Measurements from ENCODE around the gene PKP1. TPM values are rescaled to one million over a fixed set of nuclear protein-coding genes. Genes with fewer than 3 reads are reported as not detected.

The PKP1 gene
- total and polyA plus RNA-seq, 2 experiments from 2014 or later: 0.19 to 0.83 TPM

- no peak for TF ChIP-seq JUNB (IDR thresholded peaks at IDR 0.05; ENCODE audit: unreplicated experiment)
- TF ChIP-seq ZNF331 (CRISPR knock-in tag; IDR thresholded peaks at IDR 0.05; ENCODE audit: low read depth): no peak
- TF ChIP-seq EZH2 (IDR thresholded peaks at IDR 0.05; ENCODE audit: low read depth, unreplicated experiment): no peak
Observed at GRCh38 chr1:201357211-201357610, 73.9 kb downstream of the PKP1 start (continued).

GRCh38 chr1:201357636-201358348 is 74.5 kb downstream of the PKP1 start:
- peaks cover 24% of the 10 kb centered on the region for H3K27me3 Mint-ChIP-seq (ENCODE audit: insufficient read depth, low read depth, poor library complexity)

More at GRCh38 chr1:201357636-201358348, 74.5 kb downstream of the PKP1 start:
- no peak overlapping the region for H2AFZ ChIP-seq
- H3K36me3 Mint-ChIP-seq (ENCODE audit: low read depth): no peaks in the 10 kb centered on the region
- no peak overlapping the region for H3K4me3 Mint-ChIP-seq
- H3K79me2 ChIP-seq (replicated peaks; ENCODE audit: insufficient read depth): no peaks in the 10 kb centered on the region
- H3K4me3 ChIP-seq: no peak overlapping the region
- H3K36me3 ChIP-seq (ENCODE audit: insufficient read depth): no peaks in the 10 kb centered on the region
- no peaks in the 10 kb centered on the region for H3K9me2 ChIP-seq (ENCODE audit: insufficient read depth)
- H3K27me3 ChIP-seq (ENCODE audit: insufficient read depth): no peaks in the 10 kb centered on the region
- H3K4me1 ChIP-seq (ENCODE audit: insufficient read depth): peaks cover 9% of the 10 kb centered on the region
- no peaks in the 10 kb centered on the region for H4K20me1 ChIP-seq (replicated peaks; ENCODE audit: insufficient read depth)
- no peak overlapping the region for H3K27ac ChIP-seq (ENCODE audit: low read depth)
- no peaks in the 10 kb centered on the region for H3K9me3 Mint-ChIP-seq
- H3K27ac Mint-ChIP-seq: no peak overlapping the region
- H3K4me1 Mint-ChIP-seq: peaks cover 27% of the 10 kb centered on the region
- DNase-seq (ENCODE audit: low spot score) (no peak), ATAC-seq (no peak)
- H3F3A ChIP-seq (replicated peaks; ENCODE audit: low read depth): no peaks in the 10 kb centered on the region
- no peak overlapping the region for H3K4me2 ChIP-seq
- TF ChIP-seq, protein P1, sequence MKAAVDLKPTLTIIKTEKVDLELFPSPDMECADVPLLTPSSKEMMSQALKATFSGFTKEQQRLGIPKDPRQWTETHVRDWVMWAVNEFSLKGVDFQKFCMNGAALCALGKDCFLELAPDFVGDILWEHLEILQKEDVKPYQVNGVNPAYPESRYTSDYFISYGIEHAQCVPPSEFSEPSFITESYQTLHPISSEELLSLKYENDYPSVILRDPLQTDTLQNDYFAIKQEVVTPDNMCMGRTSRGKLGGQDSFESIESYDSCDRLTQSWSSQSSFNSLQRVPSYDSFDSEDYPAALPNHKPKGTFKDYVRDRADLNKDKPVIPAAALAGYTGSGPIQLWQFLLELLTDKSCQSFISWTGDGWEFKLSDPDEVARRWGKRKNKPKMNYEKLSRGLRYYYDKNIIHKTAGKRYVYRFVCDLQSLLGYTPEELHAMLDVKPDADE (IDR thresholded peaks at IDR 0.05): no peak
- TF ChIP-seq STAT1 (IDR thresholded peaks at IDR 0.05; ENCODE audit: unreplicated experiment) (no peak), EZH2 (IDR thresholded peaks at IDR 0.05; ENCODE audit: low read depth, unreplicated experiment) (no peak), JUNB (IDR thresholded peaks at IDR 0.05; ENCODE audit: unreplicated experiment) (no peak), ZNF114 (CRISPR knock-in tag; IDR thresholded peaks at IDR 0.05) (no peak), ZNF331 (CRISPR knock-in tag; IDR thresholded peaks at IDR 0.05; ENCODE audit: low read depth) (no peak), NANOG (IDR thresholded peaks at IDR 0.05; ENCODE audit: borderline replicate concordance) (no peak), ZNF462 (CRISPR knock-in tag; IDR thresholded peaks at IDR 0.05) (no peak), POLR2AphosphoS5 (IDR thresholded peaks at IDR 0.05; ENCODE audit: low read depth) (no peak), EZH2phosphoT487 (IDR thresholded peaks at IDR 0.05; ENCODE audit: unreplicated experiment) (no peak), CREB1 (CRISPR knock-in tag; IDR thresholded peaks at IDR 0.05; ENCODE audit: low read depth) (no peak)
- TF ChIP-seq, protein P2, sequence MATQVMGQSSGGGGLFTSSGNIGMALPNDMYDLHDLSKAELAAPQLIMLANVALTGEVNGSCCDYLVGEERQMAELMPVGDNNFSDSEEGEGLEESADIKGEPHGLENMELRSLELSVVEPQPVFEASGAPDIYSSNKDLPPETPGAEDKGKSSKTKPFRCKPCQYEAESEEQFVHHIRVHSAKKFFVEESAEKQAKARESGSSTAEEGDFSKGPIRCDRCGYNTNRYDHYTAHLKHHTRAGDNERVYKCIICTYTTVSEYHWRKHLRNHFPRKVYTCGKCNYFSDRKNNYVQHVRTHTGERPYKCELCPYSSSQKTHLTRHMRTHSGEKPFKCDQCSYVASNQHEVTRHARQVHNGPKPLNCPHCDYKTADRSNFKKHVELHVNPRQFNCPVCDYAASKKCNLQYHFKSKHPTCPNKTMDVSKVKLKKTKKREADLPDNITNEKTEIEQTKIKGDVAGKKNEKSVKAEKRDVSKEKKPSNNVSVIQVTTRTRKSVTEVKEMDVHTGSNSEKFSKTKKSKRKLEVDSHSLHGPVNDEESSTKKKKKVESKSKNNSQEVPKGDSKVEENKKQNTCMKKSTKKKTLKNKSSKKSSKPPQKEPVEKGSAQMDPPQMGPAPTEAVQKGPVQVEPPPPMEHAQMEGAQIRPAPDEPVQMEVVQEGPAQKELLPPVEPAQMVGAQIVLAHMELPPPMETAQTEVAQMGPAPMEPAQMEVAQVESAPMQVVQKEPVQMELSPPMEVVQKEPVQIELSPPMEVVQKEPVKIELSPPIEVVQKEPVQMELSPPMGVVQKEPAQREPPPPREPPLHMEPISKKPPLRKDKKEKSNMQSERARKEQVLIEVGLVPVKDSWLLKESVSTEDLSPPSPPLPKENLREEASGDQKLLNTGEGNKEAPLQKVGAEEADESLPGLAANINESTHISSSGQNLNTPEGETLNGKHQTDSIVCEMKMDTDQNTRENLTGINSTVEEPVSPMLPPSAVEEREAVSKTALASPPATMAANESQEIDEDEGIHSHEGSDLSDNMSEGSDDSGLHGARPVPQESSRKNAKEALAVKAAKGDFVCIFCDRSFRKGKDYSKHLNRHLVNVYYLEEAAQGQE (IDR thresholded peaks at IDR 0.05; ENCODE audit: unreplicated experiment): no peak
